NCI-H526 treated with DMSO at 0.1 percent for 48 hours (cell line): Measurements from ENCODE around the gene EXD2.
A peak's percentile ranks its signal among the peaks of the same experiment; 100 is the strongest.
"Not testable (repeated sequence)": the region's sequence is repeated elsewhere in the genome, so short reads cannot be mapped to it uniquely, and the experiment has no call there.

Source experiments
- DNase-seq: peaks from one replicate; lab custom pipeline; 2025; lab: John Stamatoyannopoulos, UW

Gene EXD2

GRCh38 chr14:69191340-69192111 lies at the start of gene EXD2:
EXD2 (plus strand) TSS chr14:69191498; CDS start chr14:69209471, 17,973 bp downstream.
- peak; percentile 92 for DNase-seq

GRCh38 chr14:69141550-69141949 lies 49.7 kb upstream of the EXD2 start:
- DNase-seq = no peak

- no peak for DNase-seq
Observed at GRCh38 chr14:69142101-69142500, 49.2 kb upstream of the EXD2 start.

- no peak for DNase-seq
Observed at GRCh38 chr14:69149461-69150244, 41.6 kb upstream of the EXD2 start.

- peak; percentile 42 for DNase-seq
Observed at GRCh38 chr14:69151458-69152180, 39.7 kb upstream of the EXD2 start.

- no peak for DNase-seq
Observed at GRCh38 chr14:69152181-69152901, 39.0 kb upstream of the EXD2 start.

GRCh38 chr14:69152902-69153151 lies 38.5 kb upstream of the EXD2 start, which contains the start of gene DCAF5:
DCAF5 (minus strand) TSS chr14:69153119; CDS start chr14:69152978, 141 bp downstream.
- no peak for DNase-seq

GRCh38 chr14:69153152-69153872 lies 38.0 kb upstream of the EXD2 start:
- DNase-seq = peak; percentile 82

- DNase-seq = no peak
Observed at GRCh38 chr14:69153873-69154270, 37.4 kb upstream of the EXD2 start.

GRCh38 chr14:69154779-69155178 lies 36.5 kb upstream of the EXD2 start:
- peak; percentile 8 for DNase-seq

- no peak for DNase-seq
Observed at GRCh38 chr14:69156224-69156623, 35.1 kb upstream of the EXD2 start.

- no peak for DNase-seq
Observed at GRCh38 chr14:69161590-69161989, 29.7 kb upstream of the EXD2 start.

GRCh38 chr14:69165787-69166186 lies 25.5 kb upstream of the EXD2 start:
- DNase-seq = not testable (repeated sequence)

GRCh38 chr14:69170839-69171238 lies 20.5 kb upstream of the EXD2 start:
- no peak for DNase-seq

- no peak for DNase-seq
Observed at GRCh38 chr14:69171569-69171968, 19.7 kb upstream of the EXD2 start.

GRCh38 chr14:69175130-69175529 lies 16.2 kb upstream of the EXD2 start:
- no peak for DNase-seq

- DNase-seq = no peak
Observed at GRCh38 chr14:69181491-69181890, 9.8 kb upstream of the EXD2 start.

- DNase-seq = not testable (repeated sequence)
Observed at GRCh38 chr14:69182580-69182979, 8.7 kb upstream of the EXD2 start.

GRCh38 chr14:69183735-69184134 lies 7.6 kb upstream of the EXD2 start:
- DNase-seq = no peak

- DNase-seq = no peak
Observed at GRCh38 chr14:69190191-69190590, 1.1 kb upstream of the EXD2 start.

- DNase-seq = no peak
Observed at GRCh38 chr14:69193721-69194120, 2.4 kb downstream of the EXD2 start.
